Osteocyte (in vitro differentiated cells): ENCODE results near the gene ABCC6. TPM values are rescaled to one million over a fixed set of nuclear protein-coding genes. Genes with fewer than 3 reads are reported as not detected.
"Not testable (repeated sequence)": the region's sequence is repeated elsewhere in the genome, so short reads cannot be mapped to it uniquely, and the experiment has no call there.

Source experiments
- DNase-seq: peaks from one replicate; pipeline ENCODE4 v3.0.0; 2021; ENCODE audit warnings: mixed read lengths; ENCODE audit not compliant: unreplicated experiment; ENCODE audit errors: extremely low spot score
- H3K27ac Mint-ChIP-seq: one replicate; pipeline ENCODE4 v1.8.0; 2021; ENCODE audit warnings: mild to moderate bottlenecking, mixed read lengths; ENCODE audit not compliant: unreplicated experiment
- H3K27me3 Mint-ChIP-seq: one replicate; pipeline ENCODE4 v1.8.0; 2021; ENCODE audit warnings: mixed read lengths; ENCODE audit not compliant: unreplicated experiment
- H3K36me3 Mint-ChIP-seq: one replicate; pipeline ENCODE4 v1.8.0; 2021; ENCODE audit warnings: mixed read lengths; ENCODE audit not compliant: unreplicated experiment
- H3K4me1 Mint-ChIP-seq: one replicate; pipeline ENCODE4 v1.8.0; 2021; ENCODE audit warnings: mixed read lengths; ENCODE audit not compliant: unreplicated experiment
- H3K4me3 Mint-ChIP-seq: one replicate; pipeline ENCODE4 v1.8.0; 2021; ENCODE audit warnings: mild to moderate bottlenecking, moderate library complexity, mixed read lengths; ENCODE audit not compliant: unreplicated experiment
- H3K9me3 Mint-ChIP-seq: one replicate; pipeline ENCODE4 v1.8.0; 2021; ENCODE audit warnings: mixed read lengths; ENCODE audit not compliant: unreplicated experiment
- CTCF ChIP-seq: fragments of 200-600 bp; sonication (generic); IDR thresholded peaks from 2 replicates; pipeline ENCODE4 v1.5.0; 2021; ENCODE audit warnings: antibody characterized with exemption, mild to moderate bottlenecking, moderate library complexity
- total RNA-seq: library from RNA; stranded (reverse); gene quantifications from 2 replicates; pipeline ENCODE4 v1.2.1, GENCODE V29; 2021

The ABCC6 gene
- total RNA-seq, 1 donor from 2014 or later, result 1.4 TPM

- Mint-ChIP-seq H3K27me3 (peaks cover 4% of the 10 kb centered on the region), H3K27ac (no peak overlapping the region), H3K36me3 (no peaks in the 10 kb centered on the region), H3K9me3 (no peaks in the 10 kb centered on the region), H3K4me1 (peaks cover 6% of the 10 kb centered on the region), H3K4me3 (no peak overlapping the region)
- no peak for TF ChIP-seq CTCF
- no peak for DNase-seq
These were observed 36.5 kb downstream of the ABCC6 start for GRCh38 chr16:16186820-16187219.

- H3K4me1 Mint-ChIP-seq, result peaks cover 6% of the 10 kb centered on the region
- H3K9me3 Mint-ChIP-seq, result no peaks in the 10 kb centered on the region
- H3K36me3 Mint-ChIP-seq, result no peaks in the 10 kb centered on the region
- TF ChIP-seq CTCF, result no peak
- H3K27ac Mint-ChIP-seq, result no peak overlapping the region
- peaks cover 6% of the 10 kb centered on the region for H3K27me3 Mint-ChIP-seq
- DNase-seq, result no peak
- H3K4me3 Mint-ChIP-seq, result no peak overlapping the region
These were observed 38.2 kb downstream of the ABCC6 start for GRCh38 chr16:16185095-16185494.

GRCh38 chr16:16184594-16184993 lies 38.7 kb downstream of the ABCC6 start:
- Mint-ChIP-seq H3K27me3 (peaks cover 6% of the 10 kb centered on the region), H3K4me1 (peaks cover 6% of the 10 kb centered on the region), H3K27ac (no peak overlapping the region), H3K36me3 (no peaks in the 10 kb centered on the region), H3K9me3 (no peaks in the 10 kb centered on the region), H3K4me3 (no peak overlapping the region)
- DNase-seq, result no peak
- no peak for TF ChIP-seq CTCF

- no peak overlapping the region for H3K27ac Mint-ChIP-seq
These were observed 39.7 kb downstream of the ABCC6 start for GRCh38 chr16:16183562-16183961.

GRCh38 chr16:16182918-16183317 lies 40.4 kb downstream of the ABCC6 start:
- DNase-seq, result no peak
- Mint-ChIP-seq H3K36me3 (no peaks in the 10 kb centered on the region), H3K9me3 (no peaks in the 10 kb centered on the region), H3K27me3 (peaks cover 6% of the 10 kb centered on the region), H3K4me1 (peaks cover 6% of the 10 kb centered on the region), H3K27ac (no peak overlapping the region), H3K4me3 (no peak overlapping the region)
- TF ChIP-seq CTCF, result no peak

More at GRCh38 chr16:16183562-16183961, 39.7 kb downstream of the ABCC6 start:
- H3K36me3 Mint-ChIP-seq, result no peaks in the 10 kb centered on the region
- H3K9me3 Mint-ChIP-seq, result no peaks in the 10 kb centered on the region
- peaks cover 6% of the 10 kb centered on the region for H3K27me3 Mint-ChIP-seq
- peaks cover 6% of the 10 kb centered on the region for H3K4me1 Mint-ChIP-seq
- H3K4me3 Mint-ChIP-seq, result no peak overlapping the region
- no peak for DNase-seq
- TF ChIP-seq CTCF, result peak; percentile 12

- not testable (repeated sequence) for DNase-seq, H3K4me1 Mint-ChIP-seq, H3K27me3 Mint-ChIP-seq, H3K27ac Mint-ChIP-seq, H3K36me3 Mint-ChIP-seq, H3K4me3 Mint-ChIP-seq, H3K9me3 Mint-ChIP-seq
These were observed 41.5 kb downstream of the ABCC6 start for GRCh38 chr16:16181748-16182147.
